Endothelial cell of umbilical vein (primary cell): ENCODE data around the gene TREM2. TPM values are rescaled to one million over a fixed set of nuclear protein-coding genes. Genes with fewer than 3 reads are reported as not detected.

Source experiments
- BruUV-seq: library from RNA; stranded (reverse); fragments of 400-500 nt; replicated peaks from 2 replicates; lab custom pipeline; 2021; lab: Mats Ljungman, UMichigan
- CTCF ChIA-PET: fragments of 300-600, 350-600 bp; sonication (Branson Sonifier 250); formaldehyde crosslinking; loops from one replicate; lab custom pipeline; 2021; ENCODE audit warnings: antibody characterized with exemption, inconsistent platforms; lab: Charles Lee
- POLR2A ChIA-PET: fragments of 300-600, 350-600 bp; sonication (Branson Sonifier 250); formaldehyde crosslinking; loops from one replicate; lab custom pipeline; 2021; ENCODE audit warnings: antibody characterized with exemption, inconsistent platforms; lab: Charles Lee
- DNase-seq: peaks from one replicate; pipeline ENCODE4 v3.0.0-alpha.2; 2011; ENCODE audit warnings: low read depth, low spot score
- FAIRE-seq: peaks from 2 replicates; lab custom pipeline; 2011; peaks lifted over from hg19 to GRCh38; lab: Jason Lieb, UNC
- H2AFZ ChIP-seq: 2 replicates; pipeline ENCODE4 v1.6.0; 2012; ENCODE audit warnings: low read depth, low read length, control low read depth, inconsistent platforms
- H3K27ac ChIP-seq: 2 replicates; pipeline ENCODE4 v1.5.1; 2011; ENCODE audit warnings: low read depth, mild to moderate bottlenecking, control low read depth, low read length, moderate library complexity; ENCODE audit not compliant: insufficient read depth
- H3K27me3 ChIP-seq, 2 experiments: 2 replicates each; pipeline versions ENCODE4 v1.6.0 to v1.6.1; 2011; ENCODE audit warnings: low read length in 2 of 2, mixed read lengths in 1 of 2; ENCODE audit not compliant: control insufficient read depth in 2 of 2, insufficient read depth in 2 of 2
- H3K36me3 ChIP-seq, 2 experiments: 2 replicates in 1 of 2; 3 replicates in 1 of 2; pipeline ENCODE4 v1.5.1; 2011; ENCODE audit warnings: low read length in 2 of 2, mild to moderate bottlenecking in 1 of 2, moderate library complexity in 1 of 2; ENCODE audit not compliant: control insufficient read depth in 2 of 2, insufficient read depth in 2 of 2; ENCODE audit errors: extremely low read depth in 1 of 2
- H3K4me1 ChIP-seq: 3 replicates; pipeline ENCODE4 v1.5.1; 2011; ENCODE audit warnings: mild to moderate bottlenecking, low read length; ENCODE audit not compliant: control insufficient read depth, insufficient read depth; ENCODE audit errors: extremely low read depth
- H3K4me2 ChIP-seq: 2 replicates; pipeline ENCODE4 v1.6.1; 2011; ENCODE audit warnings: low read length, control low read depth, mixed read lengths; ENCODE audit not compliant: insufficient read depth
- H3K4me3 ChIP-seq, 3 experiments: fragments of 200-600 bp in 1 of 3; sonication (generic), shearing (Covaris generic) in 1 of 3; replicated peaks in 1 of 3; 2 replicates each; pipeline ENCODE4 v1.5.1; 2011 to 2016; ENCODE audit warnings: control low read depth in 3 of 3, low read length in 3 of 3, mild to moderate bottlenecking in 2 of 3, inconsistent platforms in 1 of 3, low read depth in 1 of 3, moderate library complexity in 1 of 3; ENCODE audit not compliant: insufficient read depth in 1 of 3
- H3K79me2 ChIP-seq: 2 replicates; pipeline ENCODE4 v1.6.0; 2012; ENCODE audit warnings: low read length, inconsistent platforms; ENCODE audit not compliant: control insufficient read depth, insufficient read depth
- H3K9ac ChIP-seq: replicated peaks from 2 replicates; pipeline ENCODE3; 2011; ENCODE audit warnings: low read length, control low read depth; ENCODE audit not compliant: insufficient read depth; ENCODE audit errors: extremely low read depth
- H3K9me1 ChIP-seq: replicated peaks from 3 replicates; pipeline ENCODE4 v1.6.0; 2011; ENCODE audit warnings: mild to moderate bottlenecking, low read length; ENCODE audit not compliant: control insufficient read depth, insufficient read depth; ENCODE audit errors: extremely low read depth
- H3K9me3 ChIP-seq: replicated peaks from 2 replicates; pipeline ENCODE4 v1.5.1; 2012; ENCODE audit warnings: low read length, inconsistent platforms; ENCODE audit not compliant: control insufficient read depth, insufficient read depth
- H4K20me1 ChIP-seq: replicated peaks from 2 replicates; pipeline ENCODE3; 2011; ENCODE audit warnings: mild to moderate bottlenecking, low read length; ENCODE audit not compliant: control insufficient read depth, insufficient read depth; ENCODE audit errors: extremely low read depth
- EZH2 ChIP-seq: IDR thresholded peaks from 2 replicates; pipeline ENCODE4 v1.6.1; 2012; ENCODE audit warnings: borderline replicate concordance, low read depth, mild to moderate bottlenecking, moderate library complexity, low read length, inconsistent platforms; ENCODE audit not compliant: severe bottlenecking
- GATA2 ChIP-seq: IDR thresholded peaks from 2 replicates; pipeline ENCODE4 v1.7.0; 2011; ENCODE audit warnings: low read depth, mild to moderate bottlenecking, moderate library complexity, mixed read lengths, low read length; ENCODE audit not compliant: insufficient read length, insufficient read depth
- MAX ChIP-seq: IDR thresholded peaks from 2 replicates; pipeline ENCODE4 v1.6.1; 2011; ENCODE audit not compliant: insufficient read depth, insufficient read length
- POLR2A ChIP-seq: IDR thresholded peaks from 2 replicates; pipeline ENCODE4 v1.6.1; 2012; ENCODE audit warnings: low read depth, mild to moderate bottlenecking, control low read depth, low read length
- POLR2AphosphoS5 ChIP-seq: IDR thresholded peaks from 2 replicates; pipeline ENCODE4 v1.6.1; 2012; ENCODE audit warnings: low read depth, mild to moderate bottlenecking, control low read depth, low read length, moderate library complexity; ENCODE audit not compliant: insufficient read depth
- dilution Hi-C: fragments of 300-500 bp; cut with MboI; formaldehyde crosslinking; loops from one replicate; pipeline ENCODE4 v1.15.0; 2019; ENCODE audit warnings: low sequenced_read_pairs; ENCODE audit not compliant: extremely low pct_ligation_motif_present
- intact Hi-C: fragments of 100-400 bp; cut with micrococcal nuclease; formaldehyde crosslinking; loops from one replicate; pipeline ENCODE4 v1.10.0; 2022
- polyA plus RNA-seq, 4 experiments: library from polyadenylated mRNA; depleted of rRNA in 3 of 4; stranded (reverse) in 3 of 4; unstranded in 1 of 4; fragments of >200 nt; gene quantifications; 2 replicates each; pipeline versions ENCODE4 v1.2.1 to v1.2.3, GENCODE V29; 2011 to 2012; ENCODE audit warnings: missing spikeins in 1 of 4
- total RNA-seq: library from RNA; stranded (reverse); gene quantifications from 2 replicates; pipeline ENCODE4 v1.2.3, GENCODE V29; 2021
- TF ChIP-seq, protein P1 (sequence below), 2 donors: IDR thresholded peaks; 1 replicate in 1 of 2; 2 replicates in 1 of 2; pipeline ENCODE4 v1.5.1; 2011; ENCODE audit warnings: low read length in 2 of 2, mild to moderate bottlenecking in 2 of 2, moderate library complexity in 2 of 2, control low read depth in 1 of 2, inconsistent platforms in 1 of 2, low read depth in 1 of 2; ENCODE audit not compliant: insufficient read depth in 1 of 2; ENCODE audit errors: extremely low read depth in 1 of 2

TREM2 gene
- total and polyA plus RNA-seq, 2 donors (not counting 3 experiments of a cell fraction or from before 2014, with no cell fraction given): not detected

GRCh38 chr6:41122918-41123317 is 40.0 kb downstream of the TREM2 start:
- no peak overlapping the region for H3K27ac ChIP-seq
- dilution Hi-C loops: no loop called here
- FAIRE-seq (no peak), DNase-seq (no peak)
- H3K9me3 ChIP-seq: no peaks in the 10 kb centered on the region
- ChIA-PET CTCF (no interaction called here), POLR2A (no interaction called here)
- BruUV-seq: no TSS peak
- TF ChIP-seq, protein P1, sequence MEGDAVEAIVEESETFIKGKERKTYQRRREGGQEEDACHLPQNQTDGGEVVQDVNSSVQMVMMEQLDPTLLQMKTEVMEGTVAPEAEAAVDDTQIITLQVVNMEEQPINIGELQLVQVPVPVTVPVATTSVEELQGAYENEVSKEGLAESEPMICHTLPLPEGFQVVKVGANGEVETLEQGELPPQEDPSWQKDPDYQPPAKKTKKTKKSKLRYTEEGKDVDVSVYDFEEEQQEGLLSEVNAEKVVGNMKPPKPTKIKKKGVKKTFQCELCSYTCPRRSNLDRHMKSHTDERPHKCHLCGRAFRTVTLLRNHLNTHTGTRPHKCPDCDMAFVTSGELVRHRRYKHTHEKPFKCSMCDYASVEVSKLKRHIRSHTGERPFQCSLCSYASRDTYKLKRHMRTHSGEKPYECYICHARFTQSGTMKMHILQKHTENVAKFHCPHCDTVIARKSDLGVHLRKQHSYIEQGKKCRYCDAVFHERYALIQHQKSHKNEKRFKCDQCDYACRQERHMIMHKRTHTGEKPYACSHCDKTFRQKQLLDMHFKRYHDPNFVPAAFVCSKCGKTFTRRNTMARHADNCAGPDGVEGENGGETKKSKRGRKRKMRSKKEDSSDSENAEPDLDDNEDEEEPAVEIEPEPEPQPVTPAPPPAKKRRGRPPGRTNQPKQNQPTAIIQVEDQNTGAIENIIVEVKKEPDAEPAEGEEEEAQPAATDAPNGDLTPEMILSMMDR (IDR thresholded peaks at IDR 0.05; ENCODE audit: extremely low read depth in 1 of 2, insufficient read depth in 1 of 2, low read depth in 1 of 2, low read length in 2 of 2): no peak
- no peak overlapping the region for H2AFZ ChIP-seq
- H3K4me2 ChIP-seq: no peak overlapping the region
- H4K20me1 ChIP-seq: no peaks in the 10 kb centered on the region
- no peak overlapping the region for H3K9ac ChIP-seq
- H3K27me3 ChIP-seq: no peaks in the 10 kb centered on the region
- no peaks in the 10 kb centered on the region for H3K4me1 ChIP-seq
- no peaks in the 10 kb centered on the region for H3K9me1 ChIP-seq
- intact Hi-C loops: no loop called here
- no peaks in the 10 kb centered on the region for H3K79me2 ChIP-seq
- H3K4me3 ChIP-seq: no peak overlapping the region
- H3K36me3 ChIP-seq: no peaks in the 10 kb centered on the region

GRCh38 chr6:41122373-41122772 is 40.5 kb downstream of the TREM2 start:
- Histone ChIP-seq H4K20me1 (no peaks in the 10 kb centered on the region), H3K9me1 (no peaks in the 10 kb centered on the region), H3K4me3 (no peak overlapping the region), H3K4me1 (no peaks in the 10 kb centered on the region), H3K4me2 (no peak overlapping the region), H3K27ac (no peak overlapping the region), H3K9me3 (no peaks in the 10 kb centered on the region), H3K9ac (no peak overlapping the region), H3K27me3 (no peaks in the 10 kb centered on the region), H3K79me2 (no peaks in the 10 kb centered on the region), H2AFZ (no peak overlapping the region), H3K36me3 (no peaks in the 10 kb centered on the region)
- intact Hi-C loops: no loop called here
- DNase-seq (no peak), FAIRE-seq (no peak)
- ChIA-PET POLR2A (no interaction called here), CTCF (no interaction called here)
- no TSS peak for BruUV-seq
- TF ChIP-seq, protein P1 (IDR thresholded peaks at IDR 0.05; ENCODE audit: extremely low read depth in 1 of 2, insufficient read depth in 1 of 2, low read depth in 1 of 2, low read length in 2 of 2): no peak
- TF ChIP-seq POLR2A (no peak), EZH2 (no peak), MAX (no peak), POLR2AphosphoS5 (no peak), GATA2 (no peak)
- dilution Hi-C loops: no loop called here
